ENCODE data around the gene ADARB2.

Gene ADARB2

DNA sequence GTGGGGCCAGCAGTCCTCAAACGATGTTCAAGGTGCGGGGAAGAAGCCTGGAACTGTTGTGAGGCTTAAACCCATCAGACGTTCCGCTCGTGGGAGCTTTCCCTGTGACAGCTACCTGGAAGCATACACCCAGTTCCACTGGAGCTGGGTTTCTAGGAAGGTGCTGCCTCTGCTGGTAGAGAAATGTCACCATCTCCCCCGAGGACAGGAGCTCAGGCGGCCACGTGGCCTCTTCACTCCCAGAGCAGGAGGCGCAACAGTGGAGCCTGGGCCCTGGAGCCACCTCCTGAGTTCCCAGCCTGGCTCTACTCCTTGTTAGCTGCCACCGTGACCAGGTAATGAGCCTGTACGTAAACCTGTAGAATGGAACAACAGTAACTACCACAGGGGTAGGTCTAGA, 156.1 kb downstream of the ADARB2 start:
- no peak for DNase-seq

DNA sequence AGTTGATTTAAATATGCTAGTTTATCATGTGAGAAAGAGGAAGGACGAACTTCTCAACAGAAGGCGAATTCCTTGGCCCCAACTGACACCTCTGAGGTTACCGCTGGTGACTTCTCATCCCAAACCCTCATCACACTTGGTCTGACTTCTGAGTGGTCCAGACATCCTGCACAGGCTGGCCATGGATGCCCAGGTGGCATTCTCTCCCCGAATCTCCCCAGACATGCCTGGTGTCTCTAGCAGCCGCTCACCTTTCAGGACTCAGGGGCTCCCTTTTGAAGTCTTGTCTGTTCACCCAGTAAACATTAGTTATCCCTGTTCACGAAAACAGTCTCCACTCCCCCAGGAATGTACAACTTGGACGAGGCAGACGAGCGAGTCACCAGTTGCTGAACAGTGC, 157.7 kb downstream of the ADARB2 start:
- no peak for DNase-seq

DNA sequence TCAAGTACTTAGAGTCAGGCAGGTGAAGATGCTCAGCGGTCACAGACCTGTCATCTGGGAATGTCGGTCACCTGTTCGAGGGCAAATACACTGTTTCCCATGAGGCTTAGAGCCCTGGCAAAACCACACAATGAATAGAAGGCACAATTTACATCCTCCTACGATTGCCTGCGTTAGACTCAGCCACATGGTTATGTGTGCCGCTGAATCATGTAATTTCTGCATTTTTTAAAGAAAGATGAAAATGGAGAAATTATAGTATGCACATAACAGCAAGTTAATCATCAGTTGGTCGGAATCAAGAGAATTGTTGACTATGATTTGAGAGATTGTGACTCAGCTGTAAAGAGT, 158.2 kb downstream of the ADARB2 start:
- no peak for DNase-seq

DNA sequence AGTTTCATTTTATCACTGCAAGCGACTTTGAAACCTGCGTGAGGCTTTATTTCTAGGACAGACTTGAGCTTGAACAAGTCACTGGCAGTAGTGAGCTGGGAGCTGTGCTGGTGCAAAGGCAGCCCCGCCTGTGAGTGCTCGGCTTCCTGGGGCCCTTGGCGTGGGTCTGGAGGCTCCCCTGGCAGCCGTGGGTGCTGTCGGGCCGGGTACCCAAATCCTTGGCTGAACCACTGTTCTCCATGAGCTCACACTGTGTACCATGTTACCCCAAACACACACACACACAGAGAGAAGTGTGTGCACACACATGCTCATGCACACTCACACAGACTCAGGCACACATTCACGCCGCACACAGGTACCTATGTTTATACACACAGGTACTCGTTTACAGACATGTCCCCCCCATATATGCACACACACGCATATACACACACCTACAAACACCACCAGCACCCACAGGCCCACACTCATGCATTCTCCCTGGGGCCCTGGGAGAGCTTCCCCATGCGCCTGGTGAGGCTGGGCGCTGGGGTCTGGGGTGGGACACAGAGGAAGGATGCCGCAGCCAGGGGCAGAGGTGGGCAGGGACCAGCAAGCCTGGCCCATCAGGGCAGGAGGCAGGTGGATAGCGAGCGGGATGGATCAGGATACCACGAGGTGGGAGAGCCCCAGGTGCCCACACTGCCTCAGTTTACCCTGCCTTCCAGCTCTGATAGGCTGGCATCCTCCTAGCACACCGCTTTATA, 158.8 kb downstream of the ADARB2 start:
- DNase-seq = no peak

DNA sequence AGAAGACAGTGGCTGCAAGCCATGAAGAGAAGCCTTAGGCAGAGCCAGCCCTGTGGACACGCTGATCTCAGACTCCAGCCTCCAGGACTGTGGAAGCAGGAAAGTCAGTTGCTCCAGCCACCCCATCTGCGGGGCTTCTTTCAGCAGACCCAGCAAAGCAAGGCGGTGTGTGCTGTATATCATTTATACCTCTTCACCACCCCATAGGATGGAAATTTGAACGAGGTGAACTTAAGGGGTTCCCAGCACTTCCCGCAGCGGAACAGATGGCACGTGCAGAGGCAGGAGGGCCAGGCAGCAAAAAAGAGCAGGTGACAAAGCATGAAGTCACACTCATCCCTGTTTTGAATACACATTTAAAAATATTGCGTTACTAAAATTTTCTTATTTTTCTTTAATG, 159.4 kb downstream of the ADARB2 start:
- DNase-seq = no peak

GRCh38 chr10:1577373-1577770, 160.0 kb downstream of the ADARB2 start:
- DNase-seq = no peak

DNA sequence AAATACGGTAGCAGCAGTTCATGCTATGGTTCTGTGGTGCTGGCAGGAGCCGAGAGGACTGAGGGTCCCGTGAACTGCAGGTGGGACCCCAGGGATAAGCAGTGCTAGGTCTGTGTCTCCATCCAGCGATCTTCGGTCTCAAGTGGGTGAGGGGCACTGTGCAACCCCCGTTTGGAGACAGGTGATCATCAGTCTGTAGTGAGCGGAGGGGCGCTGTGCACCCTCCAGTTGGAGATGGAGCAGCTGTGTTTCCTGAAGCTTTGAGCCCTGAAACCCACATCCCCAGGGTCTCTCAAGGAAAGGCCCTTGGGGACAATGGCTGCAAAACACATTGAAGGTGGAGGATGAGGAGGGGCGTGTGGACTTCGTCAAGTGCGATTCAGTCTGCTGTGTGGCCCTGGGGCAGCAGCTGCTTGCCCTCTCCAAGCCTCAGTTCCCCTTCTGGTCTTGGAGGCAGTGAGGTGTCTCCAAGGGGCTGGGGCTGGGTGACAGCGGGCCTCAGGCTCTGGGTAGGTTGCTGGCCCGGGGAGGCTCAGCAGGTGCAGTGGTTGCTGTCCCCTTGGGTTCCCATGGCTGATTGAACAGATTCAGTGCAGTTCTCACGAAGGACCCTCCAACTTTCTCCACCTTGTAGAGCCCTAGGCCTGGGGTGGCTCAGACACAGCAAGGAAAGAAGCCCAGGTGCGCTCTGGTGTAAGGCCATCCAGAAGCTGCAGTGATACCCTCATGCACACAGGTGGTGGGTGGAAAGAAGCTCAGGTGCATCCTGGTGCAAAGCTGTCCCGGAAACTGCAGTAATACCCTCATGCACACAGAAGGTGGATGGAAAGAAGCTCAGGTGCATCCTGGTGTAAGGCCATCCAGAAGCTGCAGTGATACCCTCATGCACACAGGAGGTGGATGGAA, 160.6 kb downstream of the ADARB2 start:
- DNase-seq = no peak

DNA sequence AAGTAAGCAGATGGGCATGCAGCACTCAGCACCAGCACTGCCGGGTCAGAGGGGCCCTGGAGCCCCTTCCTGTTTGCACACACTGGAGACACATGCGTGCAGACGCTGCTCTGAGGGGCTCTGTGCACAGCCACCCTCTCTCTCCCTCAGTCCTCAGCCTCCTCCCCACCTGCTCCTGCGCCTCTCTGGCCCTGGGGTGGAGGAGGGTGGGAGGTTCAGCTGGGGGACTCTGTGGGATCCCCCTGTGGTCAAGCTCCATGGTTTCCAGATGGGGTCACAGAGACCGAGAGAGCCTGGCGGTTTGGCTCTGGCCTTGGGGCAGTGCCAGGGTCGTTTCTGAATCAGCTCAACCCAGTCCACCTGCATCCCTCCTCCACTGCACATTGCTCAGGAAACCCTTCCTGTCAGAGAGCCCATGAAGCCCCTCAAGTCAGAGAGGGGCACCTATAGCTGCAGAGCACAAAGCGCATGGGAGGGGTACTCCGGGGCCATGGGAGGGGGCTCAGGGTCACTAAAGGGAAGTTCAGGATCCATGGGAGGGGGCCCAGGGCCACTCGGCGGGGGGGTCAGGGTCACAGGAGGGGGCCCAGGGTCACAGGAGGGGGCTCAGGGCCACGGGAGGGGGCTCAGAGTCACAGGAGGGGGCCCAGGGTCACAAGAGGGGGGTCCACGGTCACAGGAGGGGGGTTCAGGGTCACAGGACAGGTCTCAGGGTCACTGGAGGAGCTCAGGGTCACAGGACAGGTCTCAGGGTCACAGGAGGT, 161.7 kb downstream of the ADARB2 start:
- no peak for DNase-seq

DNA sequence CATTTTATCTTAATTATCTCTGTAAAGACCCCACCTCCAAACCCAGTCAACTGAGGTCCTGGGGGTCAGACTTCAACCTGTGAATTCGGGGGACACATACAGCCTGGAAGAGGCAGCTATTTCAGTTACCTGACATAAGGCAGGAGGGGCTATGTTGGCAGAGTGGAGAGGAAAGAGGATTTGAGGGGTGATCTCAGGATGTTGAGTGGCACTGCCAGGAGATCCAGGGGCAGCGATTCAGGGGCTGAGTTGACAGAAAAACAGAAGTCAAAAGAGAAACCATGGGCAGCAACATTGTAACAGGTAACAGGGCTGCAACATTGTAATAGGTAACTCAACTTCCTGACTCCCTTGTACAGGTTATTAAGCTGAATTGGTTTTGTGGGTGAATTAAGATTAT, 162.6 kb downstream of the ADARB2 start:
- DNase-seq = no peak

DNA sequence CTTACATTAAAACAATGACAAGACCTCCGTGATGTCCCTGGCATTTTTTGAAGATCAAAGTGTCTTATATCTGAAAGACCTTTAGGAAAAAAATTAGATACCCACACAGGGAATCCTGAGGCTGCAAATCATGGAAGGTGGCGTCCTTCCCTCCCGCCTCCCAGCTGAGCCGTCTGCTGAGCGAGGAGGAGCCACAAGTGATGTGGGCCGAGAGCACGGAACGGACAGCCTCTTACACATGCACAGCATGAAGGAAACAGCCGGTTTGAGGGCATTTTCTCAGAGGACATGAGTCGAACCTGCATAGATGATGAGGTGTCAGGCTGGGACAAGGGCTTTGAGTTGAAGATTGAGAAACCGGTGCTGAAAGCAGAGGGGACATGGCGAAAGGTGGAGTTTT, 163.3 kb downstream of the ADARB2 start:
- DNase-seq = no peak

DNA sequence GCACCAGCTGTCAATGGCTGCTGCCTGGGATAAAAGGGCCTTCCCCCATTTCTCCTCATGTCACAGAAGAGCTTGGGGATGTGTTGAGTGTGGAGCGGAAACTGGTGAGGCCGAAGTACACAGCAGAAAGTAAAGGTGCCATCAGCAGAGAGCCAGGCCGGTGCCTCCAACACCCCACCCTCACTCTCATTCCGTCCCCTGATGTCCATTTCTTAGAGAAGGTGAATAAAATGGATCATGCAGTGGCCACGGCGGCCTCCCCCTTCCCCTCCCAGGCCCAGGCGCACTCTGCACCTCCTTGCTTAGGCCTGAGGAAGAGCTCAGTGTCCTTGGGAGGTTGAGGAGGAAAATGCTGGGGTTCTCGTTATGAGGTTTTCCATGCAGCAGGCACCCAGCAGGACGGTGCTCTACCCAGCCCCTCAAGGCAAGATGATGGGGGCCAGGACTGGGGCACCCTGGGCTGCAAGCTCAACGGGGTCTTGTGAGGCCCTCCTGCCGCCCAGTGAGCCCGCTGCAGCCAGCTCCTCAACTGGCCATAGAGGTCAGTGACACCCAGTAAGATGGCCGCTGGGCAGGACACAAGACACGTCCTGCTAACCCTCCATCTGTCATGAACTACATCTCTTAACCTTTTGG, 163.9 kb downstream of the ADARB2 start:
- DNase-seq = no peak

GRCh38 chr10:1572519-1573333, 164.6 kb downstream of the ADARB2 start:
- DNase-seq = no peak

DNA sequence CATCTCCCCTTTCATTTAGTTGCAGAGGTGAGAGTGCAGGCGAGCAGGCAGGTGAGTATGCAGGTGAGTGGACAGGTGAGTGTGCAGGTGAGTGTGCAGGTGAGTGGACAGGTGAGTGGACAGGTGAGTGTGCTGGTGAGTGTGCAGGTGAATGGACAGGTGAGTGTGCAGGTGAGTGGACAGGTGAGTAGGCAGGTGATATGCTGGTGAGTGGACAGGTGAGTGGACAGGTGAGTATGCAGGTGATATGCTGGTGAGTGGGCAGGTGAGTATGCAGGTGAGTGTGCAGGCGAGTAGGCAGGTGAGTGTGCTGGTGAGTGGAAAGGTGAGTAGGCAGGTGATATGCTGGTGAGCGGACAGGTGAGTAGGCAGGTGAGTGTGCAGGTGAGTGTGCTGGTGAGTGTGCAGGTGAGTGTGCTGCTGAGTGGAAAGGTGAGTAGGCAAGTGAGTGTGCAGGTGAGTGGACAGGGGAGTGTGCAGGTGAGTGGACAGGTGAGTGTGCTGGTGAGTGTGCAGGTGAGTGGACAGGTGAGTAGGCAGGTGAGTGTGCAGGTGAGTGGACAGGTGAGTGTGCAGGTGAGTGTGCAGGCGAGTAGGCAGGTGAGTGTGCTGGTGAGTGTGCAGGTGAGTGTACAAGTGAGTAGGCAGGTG, 165.6 kb downstream of the ADARB2 start:
- no peak for DNase-seq

- no peak for DNase-seq
Measured at GRCh38 chr10:1570416-1571051, 166.8 kb downstream of the ADARB2 start.

GRCh38 chr10:1569208-1569607, 168.1 kb downstream of the ADARB2 start:
- DNase-seq = no peak

- DNase-seq = no peak
Measured at GRCh38 chr10:1567742-1568495, 169.4 kb downstream of the ADARB2 start.

DNA sequence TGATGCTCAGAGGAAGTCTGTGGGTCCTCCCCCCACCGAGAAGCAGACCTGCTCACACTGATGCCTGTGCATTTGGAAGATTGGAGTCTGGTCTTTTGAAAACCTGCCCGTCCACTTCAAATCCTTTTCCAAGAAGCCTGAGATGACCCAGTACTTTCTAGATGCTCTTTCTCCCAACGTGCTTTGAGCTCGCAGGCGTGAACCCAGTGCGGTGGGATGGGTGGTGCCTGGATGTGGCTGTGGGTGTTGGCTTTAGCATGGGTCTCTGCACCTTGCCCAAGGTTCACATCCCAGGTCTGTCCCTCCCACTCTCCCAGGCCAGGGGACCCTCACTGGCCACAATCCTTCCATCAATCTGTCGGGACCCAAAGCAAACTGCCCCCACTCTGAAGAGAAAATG, 170.2 kb downstream of the ADARB2 start:
- no peak for DNase-seq

GRCh38 chr10:1564791-1565190, 172.5 kb downstream of the ADARB2 start:
- DNase-seq = no peak

- DNase-seq = no peak
Measured at GRCh38 chr10:1563028-1563427, 174.3 kb downstream of the ADARB2 start.

- no peak for DNase-seq
Measured at GRCh38 chr10:1561731-1562337, 175.5 kb downstream of the ADARB2 start.

All from hippocampal formation (tissue), 2 donors.